Measurements from ENCODE around the gene SLC33A1.

The SLC33A1 gene

DNA sequence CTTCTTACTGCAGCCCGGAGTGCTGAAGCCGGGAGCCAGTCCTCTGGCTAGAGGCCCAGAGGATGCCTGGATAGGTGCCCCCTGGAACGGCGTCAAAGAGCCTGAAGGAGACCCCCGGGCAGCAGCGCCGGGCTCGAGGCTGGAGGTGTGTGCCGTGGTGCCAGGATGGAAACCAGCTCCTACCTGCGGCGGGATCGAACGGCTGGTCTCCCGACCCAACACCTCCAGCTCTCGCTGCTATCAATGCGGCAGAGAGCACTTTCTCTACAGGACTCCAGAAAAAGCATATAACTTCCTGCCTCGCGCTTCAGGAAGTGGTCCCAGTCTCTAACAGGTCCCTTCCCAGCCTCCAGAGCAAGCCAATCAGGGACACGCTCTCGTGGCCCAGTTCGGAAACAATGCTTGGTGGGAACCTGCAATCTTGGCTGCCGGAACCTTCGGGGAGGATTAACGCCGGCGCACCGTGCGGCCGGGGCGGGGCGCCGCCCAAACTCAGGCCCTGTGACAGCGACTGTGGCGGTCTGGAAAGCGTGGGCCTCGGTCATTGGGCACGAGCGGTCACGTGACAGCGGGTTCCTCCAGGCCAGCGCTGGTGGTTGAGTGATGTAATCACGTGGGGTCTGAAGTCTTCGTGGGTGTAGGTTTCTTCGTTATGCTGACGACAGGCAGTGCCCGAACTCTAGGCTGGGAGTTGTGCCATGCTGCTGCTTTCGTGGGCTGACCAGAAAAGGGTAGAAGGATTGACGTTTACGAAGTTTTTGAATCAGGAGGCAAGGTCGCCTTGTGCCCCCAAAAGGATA lies at the start of gene SLC33A1:
SLC33A1 (minus strand) TSS at position 287 of the 800 bp plus-strand sequence. CDS start 430 bp downstream, outside the sequence.
- H3K4me3 ChIP-seq (ENCODE audit: low read depth, low read length): peak within 1 kb of the TSS; percentile 99
- TF ChIP-seq, protein P1, sequence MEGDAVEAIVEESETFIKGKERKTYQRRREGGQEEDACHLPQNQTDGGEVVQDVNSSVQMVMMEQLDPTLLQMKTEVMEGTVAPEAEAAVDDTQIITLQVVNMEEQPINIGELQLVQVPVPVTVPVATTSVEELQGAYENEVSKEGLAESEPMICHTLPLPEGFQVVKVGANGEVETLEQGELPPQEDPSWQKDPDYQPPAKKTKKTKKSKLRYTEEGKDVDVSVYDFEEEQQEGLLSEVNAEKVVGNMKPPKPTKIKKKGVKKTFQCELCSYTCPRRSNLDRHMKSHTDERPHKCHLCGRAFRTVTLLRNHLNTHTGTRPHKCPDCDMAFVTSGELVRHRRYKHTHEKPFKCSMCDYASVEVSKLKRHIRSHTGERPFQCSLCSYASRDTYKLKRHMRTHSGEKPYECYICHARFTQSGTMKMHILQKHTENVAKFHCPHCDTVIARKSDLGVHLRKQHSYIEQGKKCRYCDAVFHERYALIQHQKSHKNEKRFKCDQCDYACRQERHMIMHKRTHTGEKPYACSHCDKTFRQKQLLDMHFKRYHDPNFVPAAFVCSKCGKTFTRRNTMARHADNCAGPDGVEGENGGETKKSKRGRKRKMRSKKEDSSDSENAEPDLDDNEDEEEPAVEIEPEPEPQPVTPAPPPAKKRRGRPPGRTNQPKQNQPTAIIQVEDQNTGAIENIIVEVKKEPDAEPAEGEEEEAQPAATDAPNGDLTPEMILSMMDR (IDR thresholded peaks at IDR 0.05; ENCODE audit: low read depth, low read length): no peak
- peak; percentile 100 for DNase-seq (ENCODE audit: low read depth, low spot score)
- in situ Hi-C loops (cut with HindIII; ENCODE audit: low sequenced_read_pairs): no loop called here

DNA sequence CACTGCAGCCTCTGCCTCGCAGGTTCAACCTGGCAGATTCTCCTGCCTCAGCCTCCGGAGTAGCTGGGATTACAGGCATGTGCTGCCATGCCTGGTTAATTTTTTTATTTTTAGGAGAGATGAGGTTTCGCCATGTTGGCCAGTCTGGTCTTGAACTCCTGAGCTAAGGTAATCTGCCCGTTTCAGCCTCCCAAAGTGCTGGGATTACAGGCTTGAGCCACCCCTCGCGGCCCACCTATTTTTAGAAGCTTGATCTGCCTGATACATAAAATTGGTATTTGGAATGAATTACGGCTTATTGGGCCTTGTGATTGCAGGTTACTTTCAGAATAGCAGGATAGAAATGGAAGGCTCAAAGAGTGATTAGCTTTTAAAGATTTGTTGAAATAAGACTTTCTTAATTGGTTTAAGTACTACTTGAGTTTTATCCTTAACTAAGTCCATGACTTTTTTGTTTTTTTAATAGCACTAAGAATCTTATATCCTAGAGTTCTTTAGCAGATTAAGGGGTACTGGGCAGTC lies 41.2 kb upstream of the SLC33A1 start:
- TF ChIP-seq, protein P1 (IDR thresholded peaks at IDR 0.05; ENCODE audit: low read depth, low read length): no peak
- in situ Hi-C loops (cut with HindIII; ENCODE audit: low sequenced_read_pairs): no loop called here
- no peak for DNase-seq (ENCODE audit: low read depth, low spot score)
- H3K4me3 ChIP-seq (ENCODE audit: low read depth, low read length): no peak overlapping the region

DNA sequence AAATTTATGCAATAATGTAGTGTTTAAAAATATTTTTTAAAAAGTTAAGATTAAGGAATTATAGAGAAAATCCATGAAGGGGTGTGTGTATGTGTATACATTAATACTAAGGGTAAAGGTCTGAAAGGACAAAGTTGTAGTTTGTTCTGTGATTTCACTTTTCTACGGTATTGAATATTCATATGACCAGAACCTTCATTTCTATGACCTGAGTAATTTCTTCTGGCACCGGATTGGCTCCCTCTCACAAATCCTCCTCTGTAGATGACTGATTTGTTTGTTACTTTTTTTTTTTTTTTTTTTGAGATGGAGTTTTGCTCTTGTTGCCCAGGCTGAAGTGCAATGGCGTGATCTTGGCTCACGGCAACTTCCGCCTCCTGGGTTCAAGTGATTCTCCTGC lies 37.1 kb upstream of the SLC33A1 start:
- H3K4me3 ChIP-seq (ENCODE audit: low read depth, low read length): no peak overlapping the region
- TF ChIP-seq, protein P1 (IDR thresholded peaks at IDR 0.05; ENCODE audit: low read depth, low read length): no peak
- DNase-seq (ENCODE audit: low read depth, low spot score): no peak
- in situ Hi-C loops (cut with HindIII; ENCODE audit: low sequenced_read_pairs): no loop called here

DNA sequence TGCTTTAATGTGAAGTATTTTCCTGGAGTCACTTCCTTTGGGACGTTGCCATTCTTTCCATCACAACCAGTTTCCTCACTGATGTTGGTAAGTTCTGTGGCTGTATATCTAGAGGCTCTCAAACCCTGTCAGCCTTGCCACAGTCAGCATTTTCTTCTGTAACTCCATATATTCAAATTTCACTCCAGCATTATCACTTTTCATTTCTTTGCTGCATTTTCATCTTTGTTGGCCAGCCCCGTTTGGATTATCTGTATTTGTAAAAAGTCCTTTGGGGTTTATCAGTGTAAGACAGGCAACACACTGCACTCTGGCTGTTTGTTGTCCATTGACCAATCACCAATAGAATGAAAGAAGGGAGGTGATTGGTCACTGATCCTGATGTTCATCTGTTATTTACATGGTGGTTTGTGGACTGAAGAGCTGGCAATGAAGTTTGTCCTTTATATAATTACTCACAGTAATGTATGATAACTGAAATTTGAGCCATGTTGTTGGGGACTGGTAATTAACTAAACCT lies 36.5 kb upstream of the SLC33A1 start:
- H3K4me3 ChIP-seq (ENCODE audit: low read depth, low read length): no peak overlapping the region
- in situ Hi-C loops (cut with HindIII; ENCODE audit: low sequenced_read_pairs): no loop called here
- TF ChIP-seq, protein P1 (IDR thresholded peaks at IDR 0.05; ENCODE audit: low read depth, low read length): no peak
- no peak for DNase-seq (ENCODE audit: low read depth, low spot score)

DNA sequence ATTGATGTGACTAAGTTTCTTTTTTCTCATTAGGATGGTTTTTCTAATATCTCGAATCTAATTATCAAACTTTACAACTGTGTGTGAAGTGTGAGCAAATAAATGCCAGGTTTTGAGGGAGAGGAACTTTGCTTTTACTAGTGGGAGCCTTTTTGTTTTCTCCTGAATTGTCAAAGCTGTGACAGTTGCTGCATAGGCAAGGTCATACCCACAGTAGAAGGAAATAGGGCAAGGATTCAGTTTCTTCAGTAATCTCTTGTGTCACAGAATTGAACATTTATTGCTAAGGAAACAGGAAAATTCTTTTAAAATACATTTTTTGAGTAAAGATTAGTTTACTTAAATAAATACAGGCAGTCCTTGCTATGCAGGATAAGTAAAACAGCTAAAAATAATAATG lies 35.7 kb upstream of the SLC33A1 start:
- no peak for DNase-seq (ENCODE audit: low read depth, low spot score)
- TF ChIP-seq, protein P1 (IDR thresholded peaks at IDR 0.05; ENCODE audit: low read depth, low read length): no peak
- H3K4me3 ChIP-seq (ENCODE audit: low read depth, low read length): no peak overlapping the region
- in situ Hi-C loops (cut with HindIII; ENCODE audit: low sequenced_read_pairs): no loop called here

DNA sequence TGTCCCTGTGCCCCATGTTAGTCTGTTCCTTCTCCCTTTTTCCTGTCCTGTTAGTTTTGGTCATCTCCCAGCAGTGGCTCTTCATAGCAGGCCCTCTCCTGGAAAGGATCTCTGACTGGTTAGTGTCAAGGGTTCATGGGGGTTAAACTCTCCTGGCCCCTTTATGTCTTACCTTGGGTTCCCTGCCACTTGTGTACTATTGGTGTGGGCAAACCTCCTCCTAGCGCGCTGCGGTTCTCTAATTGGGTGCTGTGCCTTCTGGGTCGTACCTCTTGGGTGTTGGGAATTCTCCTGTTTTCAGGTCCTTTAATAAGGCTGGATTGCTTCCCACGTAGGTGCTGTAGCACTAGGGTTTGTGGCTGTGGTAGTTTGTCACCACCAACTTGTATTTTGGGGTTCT lies 35.0 kb upstream of the SLC33A1 start:
- no peak for DNase-seq (ENCODE audit: low read depth, low spot score)
- no peak overlapping the region for H3K4me3 ChIP-seq (ENCODE audit: low read depth, low read length)
- in situ Hi-C loops (cut with HindIII; ENCODE audit: low sequenced_read_pairs): no loop called here
- TF ChIP-seq, protein P1 (IDR thresholded peaks at IDR 0.05; ENCODE audit: low read depth, low read length): no peak

Data from astrocyte of the spinal cord (primary cell).